Heart left ventricle (tissue), 13 donors: ENCODE data around the gene VWDE.

Experiments
- POLR2A ChIP-seq, 2 donors: fragments of 450-650 bp; IDR thresholded peaks; one replicate each; pipeline ENCODE4 v1.6.1; 2017; ENCODE audit warnings: antibody characterized with exemption in 2 of 2, mild to moderate bottlenecking in 2 of 2, moderate library complexity in 2 of 2
- TF ChIP-seq, protein P1 (sequence below), 12 donors: fragments of 200-600 bp; sonication (generic) in 4 of 12; IDR thresholded peaks; one replicate each; pipeline versions ENCODE4 v1.5.0 to v1.8.0; 2018 to 2022; ENCODE audit warnings: antibody characterized with exemption in 12 of 12, mild to moderate bottlenecking in 5 of 12
- donor health status: ischemic (EF 13 %, LVEDD 7.1; RV severe dilation, severe dysfunction).
- donor health status: DM: no; HTN: yes; CAD: no.
- donor health status: DM: no; HTN: no; CAD: no.
- donor health status: ischemic (EF 25% LVEDD 6.9; RV normal size, moderate dysfunction).
- donor health status: ischemic (EF 25% LVEDD 5.7; RV mildly dilated, moderate dysfunction).
- donor health status: ischemic (EF 35%, LVEDD 5.7; RV mildly dilated, moderate dysfunction).
- donor health status: nonischemic (EF 11% LVEDD 7.7; RV severe dilation, severe dysfunction).
- donor health status: DM: yes; HTN: yes; CAD: no.
- donor health status: PGD.
- donor health status: ischemic (EF 29% LVEDD 5.4; RV normal size, mild dysfunction).
- donor health status: nonischemic (EF 23%, LVEDD 6.1; RV moderate dilation, normal function).

DNA sequence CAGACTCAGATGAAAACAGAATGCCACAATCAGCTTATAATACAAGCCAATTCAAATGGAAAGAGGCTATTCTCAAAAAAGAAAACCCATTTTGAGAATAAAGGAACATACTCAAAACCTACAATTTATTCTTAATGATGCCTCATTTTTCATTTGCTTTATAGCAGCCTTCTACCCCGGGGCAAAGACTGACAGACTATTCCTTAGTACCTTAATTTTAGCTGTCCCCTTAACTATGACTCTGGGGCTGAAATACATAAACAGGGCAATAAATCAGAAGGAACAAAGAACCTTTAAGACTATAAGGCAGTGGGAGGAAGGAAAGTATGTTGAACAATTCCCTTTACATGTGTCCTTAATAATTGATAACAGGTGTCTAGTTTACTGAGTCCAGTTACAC lies 115.8 kb downstream of the VWDE start:
- TF ChIP-seq, protein P1, sequence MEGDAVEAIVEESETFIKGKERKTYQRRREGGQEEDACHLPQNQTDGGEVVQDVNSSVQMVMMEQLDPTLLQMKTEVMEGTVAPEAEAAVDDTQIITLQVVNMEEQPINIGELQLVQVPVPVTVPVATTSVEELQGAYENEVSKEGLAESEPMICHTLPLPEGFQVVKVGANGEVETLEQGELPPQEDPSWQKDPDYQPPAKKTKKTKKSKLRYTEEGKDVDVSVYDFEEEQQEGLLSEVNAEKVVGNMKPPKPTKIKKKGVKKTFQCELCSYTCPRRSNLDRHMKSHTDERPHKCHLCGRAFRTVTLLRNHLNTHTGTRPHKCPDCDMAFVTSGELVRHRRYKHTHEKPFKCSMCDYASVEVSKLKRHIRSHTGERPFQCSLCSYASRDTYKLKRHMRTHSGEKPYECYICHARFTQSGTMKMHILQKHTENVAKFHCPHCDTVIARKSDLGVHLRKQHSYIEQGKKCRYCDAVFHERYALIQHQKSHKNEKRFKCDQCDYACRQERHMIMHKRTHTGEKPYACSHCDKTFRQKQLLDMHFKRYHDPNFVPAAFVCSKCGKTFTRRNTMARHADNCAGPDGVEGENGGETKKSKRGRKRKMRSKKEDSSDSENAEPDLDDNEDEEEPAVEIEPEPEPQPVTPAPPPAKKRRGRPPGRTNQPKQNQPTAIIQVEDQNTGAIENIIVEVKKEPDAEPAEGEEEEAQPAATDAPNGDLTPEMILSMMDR (IDR thresholded peaks at IDR 0.05): no peak
- no peak for TF ChIP-seq POLR2A (IDR thresholded peaks at IDR 0.05)
